ENCODE data around the gene ANKRD50.

Gene ANKRD50

GRCh38 chr4:124748965-124749364, 36.4 kb upstream of the ANKRD50 start:
- no peak for DNase-seq
- in situ Hi-C loops (cut with HindIII; ENCODE audit: low pct_ligation_motif_present, low sequenced_read_pairs), result no loop called here
- no peak overlapping the region for H3K4me3 ChIP-seq (ENCODE audit: low read depth, low read length)
- no peak overlapping the region for H3K27ac ChIP-seq
- no peaks in the 10 kb centered on the region for H3K36me3 ChIP-seq (replicated peaks)
- no peak for TF ChIP-seq CTCF (IDR thresholded peaks at IDR 0.05; ENCODE audit: low read depth, low read length, missing control alignments)
- H3K27me3 ChIP-seq (replicated peaks), result no peaks in the 10 kb centered on the region

- no peaks in the 10 kb centered on the region for H3K36me3 ChIP-seq (replicated peaks)
- no peak overlapping the region for H3K27ac ChIP-seq
- no peak for TF ChIP-seq CTCF (IDR thresholded peaks at IDR 0.05; ENCODE audit: low read depth, low read length, missing control alignments)
- no peak overlapping the region for H3K4me3 ChIP-seq (ENCODE audit: low read depth, low read length)
- H3K27me3 ChIP-seq (replicated peaks), result no peaks in the 10 kb centered on the region
- in situ Hi-C loops (cut with HindIII; ENCODE audit: low pct_ligation_motif_present, low sequenced_read_pairs), result no loop called here
- peak; percentile 18 for DNase-seq
Observed at GRCh38 chr4:124745985-124746801, 33.7 kb upstream of the ANKRD50 start.

- Histone ChIP-seq H3K36me3 (replicated peaks) (no peaks in the 10 kb centered on the region), H3K4me3 (ENCODE audit: low read depth, low read length) (no peak overlapping the region), H3K27me3 (replicated peaks) (no peaks in the 10 kb centered on the region), H3K27ac (no peak overlapping the region)
- DNase-seq, result no peak
- in situ Hi-C loops (cut with HindIII; ENCODE audit: low pct_ligation_motif_present, low sequenced_read_pairs), result no loop called here
- TF ChIP-seq CTCF (IDR thresholded peaks at IDR 0.05; ENCODE audit: low read depth, low read length, missing control alignments), result no peak
Observed at GRCh38 chr4:124743711-124744110, 31.2 kb upstream of the ANKRD50 start.

GRCh38 chr4:124740501-124740900, 28.0 kb upstream of the ANKRD50 start:
- no peak overlapping the region for H3K27ac ChIP-seq
- no peak for TF ChIP-seq CTCF (IDR thresholded peaks at IDR 0.05; ENCODE audit: low read depth, low read length, missing control alignments)
- in situ Hi-C loops (cut with HindIII; ENCODE audit: low pct_ligation_motif_present, low sequenced_read_pairs), result no loop called here
- H3K36me3 ChIP-seq (replicated peaks), result no peaks in the 10 kb centered on the region
- H3K27me3 ChIP-seq (replicated peaks), result no peaks in the 10 kb centered on the region
- no peak overlapping the region for H3K4me3 ChIP-seq (ENCODE audit: low read depth, low read length)
- no peak for DNase-seq

- no peak for TF ChIP-seq CTCF (IDR thresholded peaks at IDR 0.05; ENCODE audit: low read depth, low read length, missing control alignments)
Observed at GRCh38 chr4:124738994-124739393, 26.5 kb upstream of the ANKRD50 start.

GRCh38 chr4:124737619-124738018, 25.1 kb upstream of the ANKRD50 start:
- Histone ChIP-seq H3K27ac (no peak overlapping the region), H3K36me3 (replicated peaks) (no peaks in the 10 kb centered on the region), H3K4me3 (ENCODE audit: low read depth, low read length) (no peak overlapping the region), H3K27me3 (replicated peaks) (no peaks in the 10 kb centered on the region)
- TF ChIP-seq CTCF (IDR thresholded peaks at IDR 0.05; ENCODE audit: low read depth, low read length, missing control alignments), result no peak
- DNase-seq, result no peak
- in situ Hi-C loops (cut with HindIII; ENCODE audit: low pct_ligation_motif_present, low sequenced_read_pairs), result no loop called here

More at GRCh38 chr4:124738994-124739393, 26.5 kb upstream of the ANKRD50 start:
- Histone ChIP-seq H3K27ac (no peak overlapping the region), H3K36me3 (replicated peaks) (no peaks in the 10 kb centered on the region), H3K4me3 (ENCODE audit: low read depth, low read length) (no peak overlapping the region), H3K27me3 (replicated peaks) (no peaks in the 10 kb centered on the region)
- DNase-seq, result no peak
- in situ Hi-C loops (cut with HindIII; ENCODE audit: low pct_ligation_motif_present, low sequenced_read_pairs), result no loop called here

Measured in brain microvascular endothelial cell (primary cell).